Measurements from ENCODE around the gene MAB21L4. TPM values are rescaled to one million over a fixed set of nuclear protein-coding genes. Genes with fewer than 3 reads are reported as not detected.

The MAB21L4 gene
- total and polyA plus RNA-seq, 2 experiments from 2014 or later: not detected

DNA sequence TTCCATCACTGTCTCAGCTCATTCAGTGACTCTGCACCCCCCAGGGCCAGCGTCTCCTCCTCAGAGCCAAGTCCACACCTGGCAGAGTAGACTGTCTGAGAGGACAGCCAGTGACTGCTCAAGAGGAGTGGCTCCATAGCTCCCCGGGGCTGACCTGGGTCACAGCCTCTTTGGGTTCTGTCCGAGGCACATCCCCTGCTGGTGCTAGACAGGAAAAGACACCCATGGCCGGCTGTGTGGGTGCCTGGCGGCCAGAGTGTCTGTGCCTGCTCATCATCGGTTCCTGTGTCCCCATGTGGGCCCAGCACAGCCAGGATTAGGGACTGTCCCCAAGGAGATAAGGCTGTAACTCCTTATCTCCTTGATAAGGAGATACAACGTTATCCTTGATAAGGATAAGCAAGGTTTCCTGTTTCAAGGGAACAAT, 6.7 kb upstream of the MAB21L4 start:
- Histone ChIP-seq H3K4me3 (no peak overlapping the region), H3K36me3 (ENCODE audit: insufficient read depth) (no peaks in the 10 kb centered on the region), H3K27ac (ENCODE audit: low read depth) (no peak overlapping the region), H3K4me1 (ENCODE audit: insufficient read depth) (no peaks in the 10 kb centered on the region), H3K4me2 (no peak overlapping the region), H3F3A (replicated peaks; ENCODE audit: low read depth) (no peaks in the 10 kb centered on the region), H3K9me2 (ENCODE audit: insufficient read depth) (no peaks in the 10 kb centered on the region), H3K27me3 (ENCODE audit: insufficient read depth) (no peaks in the 10 kb centered on the region), H3K79me2 (replicated peaks; ENCODE audit: insufficient read depth) (no peaks in the 10 kb centered on the region), H2AFZ (no peak overlapping the region), H4K20me1 (replicated peaks; ENCODE audit: insufficient read depth) (no peaks in the 10 kb centered on the region)
- H3K27ac Mint-ChIP-seq: no peak overlapping the region
- peaks cover 14% of the 10 kb centered on the region for H3K27me3 Mint-ChIP-seq (ENCODE audit: insufficient read depth, low read depth, poor library complexity)
- H3K9me3 Mint-ChIP-seq: peaks cover 13% of the 10 kb centered on the region; the same call in 1 of the 3 replicates
- no peaks in the 10 kb centered on the region for H3K36me3 Mint-ChIP-seq (ENCODE audit: low read depth)
- TF ChIP-seq, protein P1, sequence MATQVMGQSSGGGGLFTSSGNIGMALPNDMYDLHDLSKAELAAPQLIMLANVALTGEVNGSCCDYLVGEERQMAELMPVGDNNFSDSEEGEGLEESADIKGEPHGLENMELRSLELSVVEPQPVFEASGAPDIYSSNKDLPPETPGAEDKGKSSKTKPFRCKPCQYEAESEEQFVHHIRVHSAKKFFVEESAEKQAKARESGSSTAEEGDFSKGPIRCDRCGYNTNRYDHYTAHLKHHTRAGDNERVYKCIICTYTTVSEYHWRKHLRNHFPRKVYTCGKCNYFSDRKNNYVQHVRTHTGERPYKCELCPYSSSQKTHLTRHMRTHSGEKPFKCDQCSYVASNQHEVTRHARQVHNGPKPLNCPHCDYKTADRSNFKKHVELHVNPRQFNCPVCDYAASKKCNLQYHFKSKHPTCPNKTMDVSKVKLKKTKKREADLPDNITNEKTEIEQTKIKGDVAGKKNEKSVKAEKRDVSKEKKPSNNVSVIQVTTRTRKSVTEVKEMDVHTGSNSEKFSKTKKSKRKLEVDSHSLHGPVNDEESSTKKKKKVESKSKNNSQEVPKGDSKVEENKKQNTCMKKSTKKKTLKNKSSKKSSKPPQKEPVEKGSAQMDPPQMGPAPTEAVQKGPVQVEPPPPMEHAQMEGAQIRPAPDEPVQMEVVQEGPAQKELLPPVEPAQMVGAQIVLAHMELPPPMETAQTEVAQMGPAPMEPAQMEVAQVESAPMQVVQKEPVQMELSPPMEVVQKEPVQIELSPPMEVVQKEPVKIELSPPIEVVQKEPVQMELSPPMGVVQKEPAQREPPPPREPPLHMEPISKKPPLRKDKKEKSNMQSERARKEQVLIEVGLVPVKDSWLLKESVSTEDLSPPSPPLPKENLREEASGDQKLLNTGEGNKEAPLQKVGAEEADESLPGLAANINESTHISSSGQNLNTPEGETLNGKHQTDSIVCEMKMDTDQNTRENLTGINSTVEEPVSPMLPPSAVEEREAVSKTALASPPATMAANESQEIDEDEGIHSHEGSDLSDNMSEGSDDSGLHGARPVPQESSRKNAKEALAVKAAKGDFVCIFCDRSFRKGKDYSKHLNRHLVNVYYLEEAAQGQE (IDR thresholded peaks at IDR 0.05; ENCODE audit: unreplicated experiment): no peak
- TF ChIP-seq NANOG (IDR thresholded peaks at IDR 0.05; ENCODE audit: borderline replicate concordance) (no peak), CREB1 (CRISPR knock-in tag; IDR thresholded peaks at IDR 0.05; ENCODE audit: low read depth) (no peak), ZNF114 (CRISPR knock-in tag; IDR thresholded peaks at IDR 0.05) (no peak), POLR2AphosphoS5 (IDR thresholded peaks at IDR 0.05; ENCODE audit: low read depth) (no peak)
- TF ChIP-seq, protein P2, sequence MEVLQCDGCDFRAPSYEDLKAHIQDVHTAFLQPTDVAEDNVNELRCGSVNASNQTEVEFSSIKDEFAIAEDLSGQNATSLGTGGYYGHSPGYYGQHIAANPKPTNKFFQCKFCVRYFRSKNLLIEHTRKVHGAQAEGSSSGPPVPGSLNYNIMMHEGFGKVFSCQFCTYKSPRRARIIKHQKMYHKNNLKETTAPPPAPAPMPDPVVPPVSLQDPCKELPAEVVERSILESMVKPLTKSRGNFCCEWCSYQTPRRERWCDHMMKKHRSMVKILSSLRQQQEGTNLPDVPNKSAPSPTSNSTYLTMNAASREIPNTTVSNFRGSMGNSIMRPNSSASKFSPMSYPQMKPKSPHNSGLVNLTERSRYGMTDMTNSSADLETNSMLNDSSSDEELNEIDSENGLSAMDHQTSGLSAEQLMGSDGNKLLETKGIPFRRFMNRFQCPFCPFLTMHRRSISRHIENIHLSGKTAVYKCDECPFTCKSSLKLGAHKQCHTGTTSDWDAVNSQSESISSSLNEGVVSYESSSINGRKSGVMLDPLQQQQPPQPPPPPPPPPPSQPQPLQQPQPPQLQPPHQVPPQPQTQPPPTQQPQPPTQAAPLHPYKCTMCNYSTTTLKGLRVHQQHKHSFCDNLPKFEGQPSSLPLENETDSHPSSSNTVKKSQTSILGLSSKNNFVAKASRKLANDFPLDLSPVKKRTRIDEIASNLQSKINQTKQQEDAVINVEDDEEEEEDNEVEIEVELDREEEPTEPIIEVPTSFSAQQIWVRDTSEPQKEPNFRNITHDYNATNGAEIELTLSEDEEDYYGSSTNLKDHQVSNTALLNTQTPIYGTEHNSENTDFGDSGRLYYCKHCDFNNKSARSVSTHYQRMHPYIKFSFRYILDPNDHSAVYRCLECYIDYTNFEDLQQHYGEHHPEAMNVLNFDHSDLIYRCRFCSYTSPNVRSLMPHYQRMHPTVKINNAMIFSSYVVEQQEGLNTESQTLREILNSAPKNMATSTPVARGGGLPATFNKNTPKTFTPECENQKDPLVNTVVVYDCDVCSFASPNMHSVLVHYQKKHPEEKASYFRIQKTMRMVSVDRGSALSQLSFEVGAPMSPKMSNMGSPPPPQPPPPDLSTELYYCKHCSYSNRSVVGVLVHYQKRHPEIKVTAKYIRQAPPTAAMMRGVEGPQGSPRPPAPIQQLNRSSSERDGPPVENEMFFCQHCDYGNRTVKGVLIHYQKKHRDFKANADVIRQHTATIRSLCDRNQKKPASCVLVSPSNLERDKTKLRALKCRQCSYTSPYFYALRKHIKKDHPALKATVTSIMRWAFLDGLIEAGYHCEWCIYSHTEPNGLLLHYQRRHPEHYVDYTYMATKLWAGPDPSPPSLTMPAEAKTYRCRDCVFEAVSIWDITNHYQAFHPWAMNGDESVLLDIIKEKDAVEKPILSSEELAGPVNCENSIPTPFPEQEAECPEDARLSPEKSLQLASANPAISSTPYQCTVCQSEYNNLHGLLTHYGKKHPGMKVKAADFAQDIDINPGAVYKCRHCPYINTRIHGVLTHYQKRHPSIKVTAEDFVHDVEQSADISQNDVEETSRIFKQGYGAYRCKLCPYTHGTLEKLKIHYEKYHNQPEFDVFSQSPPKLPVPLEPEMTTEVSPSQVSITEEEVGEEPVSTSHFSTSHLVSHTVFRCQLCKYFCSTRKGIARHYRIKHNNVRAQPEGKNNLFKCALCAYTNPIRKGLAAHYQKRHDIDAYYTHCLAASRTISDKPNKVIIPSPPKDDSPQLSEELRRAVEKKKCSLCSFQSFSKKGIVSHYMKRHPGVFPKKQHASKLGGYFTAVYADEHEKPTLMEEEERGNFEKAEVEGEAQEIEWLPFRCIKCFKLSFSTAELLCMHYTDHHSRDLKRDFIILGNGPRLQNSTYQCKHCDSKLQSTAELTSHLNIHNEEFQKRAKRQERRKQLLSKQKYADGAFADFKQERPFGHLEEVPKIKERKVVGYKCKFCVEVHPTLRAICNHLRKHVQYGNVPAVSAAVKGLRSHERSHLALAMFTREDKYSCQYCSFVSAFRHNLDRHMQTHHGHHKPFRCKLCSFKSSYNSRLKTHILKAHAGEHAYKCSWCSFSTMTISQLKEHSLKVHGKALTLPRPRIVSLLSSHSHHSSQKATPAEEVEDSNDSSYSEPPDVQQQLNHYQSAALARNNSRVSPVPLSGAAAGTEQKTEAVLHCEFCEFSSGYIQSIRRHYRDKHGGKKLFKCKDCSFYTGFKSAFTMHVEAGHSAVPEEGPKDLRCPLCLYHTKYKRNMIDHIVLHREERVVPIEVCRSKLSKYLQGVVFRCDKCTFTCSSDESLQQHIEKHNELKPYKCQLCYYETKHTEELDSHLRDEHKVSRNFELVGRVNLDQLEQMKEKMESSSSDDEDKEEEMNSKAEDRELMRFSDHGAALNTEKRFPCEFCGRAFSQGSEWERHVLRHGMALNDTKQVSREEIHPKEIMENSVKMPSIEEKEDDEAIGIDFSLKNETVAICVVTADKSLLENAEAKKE (CRISPR knock-in tag; IDR thresholded peaks at IDR 0.05): no peak
- DNase-seq (ENCODE audit: low spot score) (no peak), ATAC-seq (no peak)
- no peak overlapping the region for H3K4me3 Mint-ChIP-seq
- H3K4me1 Mint-ChIP-seq: no peaks in the 10 kb centered on the region; the same call in 2 of the 3 replicates

Measured in GM23338 (cell line).